GM18505 (cell line): ENCODE data around the gene TMEM179.

Experiments used
- ATAC-seq: cut with Tn5 transposase; IDR thresholded peaks from one replicate; pipeline ENCODE4 v1.9.1; 2021; ENCODE audit not compliant: unreplicated experiment
- POLR2A ChIP-seq: IDR thresholded peaks from 4 replicates; pipeline ENCODE4 v1.6.1; 2011; ENCODE audit warnings: borderline replicate concordance; ENCODE audit not compliant: insufficient read depth, insufficient read length; ENCODE audit errors: extremely low read depth

TMEM179 gene

DNA sequence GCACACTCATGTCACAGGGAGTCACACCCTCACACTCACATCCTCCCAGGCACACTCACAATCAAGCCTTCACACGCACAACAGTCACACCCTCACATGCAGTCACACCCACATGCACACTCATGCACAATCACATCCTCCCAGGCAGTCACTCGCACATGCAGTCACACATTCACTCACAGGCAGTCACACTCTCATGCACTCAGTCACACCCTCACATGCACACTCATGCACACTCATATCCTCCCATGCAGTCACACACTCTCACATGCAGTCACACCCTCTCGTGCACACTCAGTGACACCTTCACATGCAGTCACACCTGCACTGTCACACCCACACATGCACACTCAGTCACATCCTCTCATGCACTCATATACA lies 12.3 kb downstream of the TMEM179 start:
- TF ChIP-seq POLR2A, result no peak
- no peak for ATAC-seq

DNA sequence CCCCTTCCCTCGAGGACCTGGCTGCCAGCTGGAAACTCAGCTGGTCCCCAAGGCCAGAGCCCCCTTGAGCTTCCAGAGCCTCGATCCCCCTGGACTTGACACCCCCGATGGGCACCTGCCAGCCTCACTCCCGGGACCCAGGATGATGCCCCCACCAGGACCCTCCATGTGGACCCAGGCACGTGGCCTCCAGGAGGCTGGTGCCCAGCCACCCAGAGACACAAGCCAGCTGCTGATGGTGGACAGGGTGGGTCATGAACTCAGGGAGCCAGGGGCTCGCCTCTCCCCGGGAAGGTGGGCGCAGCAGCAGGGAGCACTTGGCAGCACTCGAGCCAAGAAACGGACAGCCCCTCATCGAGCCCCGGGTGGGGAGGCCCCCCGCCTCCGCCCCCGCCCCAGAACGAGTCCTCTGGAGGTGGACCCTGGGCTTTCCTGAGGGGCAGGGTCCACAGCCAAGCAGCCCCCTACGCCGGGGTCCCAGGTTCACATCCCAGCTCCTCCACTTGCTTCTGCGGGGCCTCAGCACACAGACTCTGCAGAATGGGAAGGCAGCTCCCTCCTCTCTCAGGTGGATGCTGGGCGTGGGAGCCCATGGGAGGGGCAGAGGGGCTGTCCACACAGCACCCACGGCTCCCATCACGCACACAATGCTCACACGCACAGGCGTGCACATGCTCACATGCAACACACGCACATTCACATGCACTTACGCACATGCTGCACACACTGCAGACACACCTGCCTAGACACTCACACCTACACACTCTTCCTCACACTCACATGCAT lies 12.9 kb downstream of the TMEM179 start:
- TF ChIP-seq POLR2A, result no peak
- ATAC-seq, result no peak

GRCh38 chr14:104591031-104591430 lies 13.5 kb downstream of the TMEM179 start:
- no peak for TF ChIP-seq POLR2A
- ATAC-seq, result no peak

DNA sequence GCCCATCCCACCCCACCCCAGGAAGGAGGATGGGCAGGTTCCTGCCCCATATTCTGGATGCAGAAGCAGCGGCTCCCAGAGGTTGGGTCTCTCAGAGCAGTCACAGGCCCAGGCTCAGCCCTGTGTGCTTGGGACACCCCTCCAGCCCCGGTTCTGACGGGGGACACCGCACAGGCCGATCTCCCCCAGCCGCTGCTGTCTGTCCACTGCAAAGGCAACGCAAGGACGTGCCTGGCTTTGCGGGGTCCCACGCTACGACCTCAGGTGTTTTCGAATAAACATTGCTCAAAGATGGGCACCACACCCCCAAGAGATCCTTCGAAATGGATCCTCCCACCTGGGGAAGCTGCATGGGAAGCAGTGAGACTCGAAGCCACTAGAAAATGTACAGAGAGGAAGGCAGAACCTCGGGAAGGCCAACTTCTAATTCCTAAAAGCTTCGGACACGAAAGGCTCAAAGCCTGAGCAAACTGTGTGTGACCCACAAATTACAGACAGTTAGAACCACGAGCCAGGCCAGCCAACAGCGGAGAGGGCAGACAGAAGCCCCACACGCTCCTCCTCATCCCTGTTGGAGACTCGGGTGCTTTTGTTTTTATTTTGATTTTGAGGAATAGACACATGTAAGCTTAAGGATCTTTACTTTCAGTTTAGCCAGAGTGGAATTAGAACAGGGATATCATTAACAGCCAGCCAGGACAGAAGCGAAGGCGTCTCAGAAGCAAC lies 14.2 kb downstream of the TMEM179 start:
- no peak for ATAC-seq
- TF ChIP-seq POLR2A, result no peak

DNA sequence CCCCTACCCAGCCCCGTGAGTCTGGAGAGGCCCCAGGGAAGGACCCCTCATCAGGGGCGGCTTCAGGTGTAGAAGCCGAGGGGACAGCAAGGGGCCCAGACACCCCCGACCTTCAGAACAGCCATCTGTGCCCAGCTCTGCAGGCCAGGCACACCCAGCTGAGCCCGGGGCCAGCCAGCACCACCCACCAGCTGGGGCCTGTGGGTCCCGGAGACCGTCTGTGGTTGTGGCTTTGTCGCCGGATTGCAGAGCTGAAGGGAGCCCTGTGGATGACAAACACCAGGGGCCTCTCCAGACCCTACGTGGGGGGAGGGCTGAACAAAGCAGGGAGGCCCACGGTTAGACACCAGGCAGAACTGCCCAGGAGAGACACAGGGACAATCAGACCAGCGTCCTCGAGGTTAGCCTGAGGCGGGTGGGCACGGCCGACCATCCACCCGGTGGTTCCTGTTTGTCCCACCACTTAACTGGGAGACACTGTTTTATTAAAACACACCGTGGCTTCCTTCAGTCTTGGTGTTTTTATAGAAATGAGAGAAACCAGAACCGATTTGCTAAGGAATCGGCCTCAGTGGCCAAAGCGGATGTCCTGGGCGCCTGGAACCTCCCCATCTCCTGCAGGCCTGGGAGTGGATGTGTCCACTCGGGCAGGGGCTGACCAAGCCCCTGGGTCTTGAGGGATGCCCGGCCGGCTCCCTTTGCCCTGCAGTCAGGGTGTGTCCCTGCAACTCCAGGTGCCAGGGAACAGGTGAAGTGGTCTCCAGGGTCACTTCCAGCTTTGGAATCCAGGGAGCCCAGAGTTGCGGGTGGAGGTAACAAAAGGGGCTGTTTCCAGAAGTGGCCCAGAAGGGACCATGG lies 15.0 kb downstream of the TMEM179 start:
- no peak for ATAC-seq
- no peak for TF ChIP-seq POLR2A

- TF ChIP-seq POLR2A, result no peak
- no peak for ATAC-seq
Observed at GRCh38 chr14:104588066-104588857, 16.3 kb downstream of the TMEM179 start.

GRCh38 chr14:104587641-104588040 lies 16.9 kb downstream of the TMEM179 start:
- ATAC-seq, result no peak
- TF ChIP-seq POLR2A, result no peak

DNA sequence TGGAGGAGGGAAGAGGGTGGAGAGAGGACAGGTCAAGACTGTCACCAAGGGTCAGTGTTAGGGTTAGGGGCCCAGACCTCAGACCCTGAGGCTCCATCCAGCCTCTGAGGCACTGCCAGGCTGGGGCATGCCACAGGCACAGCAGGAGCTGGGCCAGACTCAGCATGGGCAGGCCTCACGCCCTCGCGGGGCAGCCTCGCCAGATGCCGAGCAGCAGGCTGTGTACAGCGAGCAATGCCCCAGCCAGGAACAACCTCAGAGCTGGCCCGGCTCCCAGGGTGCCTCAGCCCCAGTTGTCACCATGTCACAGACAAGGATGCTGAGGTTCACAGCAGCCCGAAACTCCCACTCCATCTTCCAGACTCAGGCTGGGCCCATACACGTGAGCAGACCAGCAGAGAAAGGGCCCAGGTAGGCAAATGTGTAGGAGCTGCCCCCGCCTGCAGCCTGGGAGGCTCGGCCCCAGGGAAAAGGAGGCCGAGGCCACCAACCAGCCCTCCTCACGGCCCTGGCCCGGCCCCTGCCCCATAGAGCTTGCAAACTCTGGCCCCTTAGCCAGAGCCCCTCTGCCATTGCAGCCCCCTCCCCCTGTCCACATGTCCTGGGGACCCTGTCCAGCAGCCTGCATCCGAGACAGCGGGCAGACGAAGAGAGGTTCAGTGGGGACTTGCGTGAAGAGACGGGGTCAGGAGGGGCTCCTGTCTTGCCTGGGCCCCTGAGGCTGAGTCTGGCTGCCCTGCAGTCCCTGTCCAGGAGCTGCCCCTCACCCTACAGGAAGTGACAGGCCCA lies 17.5 kb downstream of the TMEM179 start:
- no peak for TF ChIP-seq POLR2A
- no peak for ATAC-seq

DNA sequence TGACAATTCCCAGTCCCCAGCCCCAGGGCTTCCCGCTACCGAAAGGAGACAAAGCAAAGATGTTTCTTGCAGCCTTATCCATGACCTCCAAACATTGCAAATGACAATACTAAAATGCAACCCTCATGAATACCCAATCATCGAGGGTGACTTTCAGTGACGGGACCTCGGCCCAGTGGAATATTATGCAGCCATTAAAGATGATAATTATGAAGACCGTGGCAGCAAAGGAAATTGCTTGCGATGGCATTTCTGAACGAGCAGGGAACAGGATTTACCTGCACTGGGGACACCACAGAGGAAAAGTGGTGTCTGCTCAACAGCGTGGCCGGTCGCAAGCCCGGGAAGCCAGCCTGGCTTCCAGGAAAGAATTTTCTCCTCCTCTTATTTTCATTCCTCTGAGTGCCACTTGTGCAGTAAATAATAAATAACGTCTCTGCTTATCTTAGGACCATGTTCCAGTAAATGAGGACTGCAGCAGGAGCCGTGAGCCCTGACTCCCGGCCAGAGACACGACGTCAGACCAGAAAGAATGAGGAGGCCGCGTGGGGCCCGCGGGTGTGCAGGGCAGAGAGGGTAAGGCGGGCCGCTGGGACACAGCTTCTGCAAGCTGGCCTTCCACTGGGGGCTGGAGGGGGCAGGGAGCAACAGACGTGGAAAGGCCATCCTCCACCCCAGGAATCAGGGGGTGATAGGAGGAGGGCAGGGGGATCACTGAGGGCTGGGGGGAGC lies 18.4 kb downstream of the TMEM179 start:
- no peak for ATAC-seq
- TF ChIP-seq POLR2A, result no peak

- ATAC-seq, result no peak
- TF ChIP-seq POLR2A, result no peak
Observed at GRCh38 chr14:104584557-104584956, 20.0 kb downstream of the TMEM179 start.
